Ovary (tissue), 3 donors: ENCODE data around the gene RBM41.
"Not testable (repeated sequence)": the region's sequence is repeated elsewhere in the genome, so short reads cannot be mapped to it uniquely, and the experiment has no call there.

Experiments used
- POLR2A ChIP-seq: fragments of 450-650 bp; IDR thresholded peaks from one replicate; pipeline ENCODE4 v1.6.1; 2017; ENCODE audit warnings: antibody characterized with exemption, mild to moderate bottlenecking, moderate library complexity
- TF ChIP-seq, protein P1 (sequence below), 3 donors: fragments of 450-650 bp in 2 of 3; fragments of 200-600 bp in 1 of 3; IDR thresholded peaks; one replicate each; pipeline versions ENCODE4 v1.5.1 to v1.8.0; 2016 to 2022; ENCODE audit warnings: antibody characterized with exemption in 3 of 3, mild to moderate bottlenecking in 1 of 3
- donor health status: DM: no; HTN: no; CAD: no.

DNA sequence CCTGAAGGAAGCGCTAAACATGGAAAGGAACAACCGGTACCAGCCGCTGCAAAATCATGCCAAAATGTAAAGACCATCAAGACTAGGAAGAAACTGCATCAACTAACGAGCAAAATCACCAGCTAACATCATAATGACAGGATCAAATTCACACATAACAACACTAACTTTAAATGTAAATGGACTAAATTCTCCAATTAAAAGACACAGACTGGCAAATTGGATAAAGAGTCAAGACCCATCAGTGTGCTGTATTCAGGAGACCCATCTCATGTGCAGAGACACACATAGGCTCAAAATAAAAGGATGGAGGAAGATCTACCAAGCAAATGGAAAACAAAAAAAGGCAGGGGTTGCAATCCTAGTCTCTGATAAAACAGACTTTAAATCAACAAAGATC, 39.0 kb upstream of the RBM41 start:
- TF ChIP-seq, protein P1, sequence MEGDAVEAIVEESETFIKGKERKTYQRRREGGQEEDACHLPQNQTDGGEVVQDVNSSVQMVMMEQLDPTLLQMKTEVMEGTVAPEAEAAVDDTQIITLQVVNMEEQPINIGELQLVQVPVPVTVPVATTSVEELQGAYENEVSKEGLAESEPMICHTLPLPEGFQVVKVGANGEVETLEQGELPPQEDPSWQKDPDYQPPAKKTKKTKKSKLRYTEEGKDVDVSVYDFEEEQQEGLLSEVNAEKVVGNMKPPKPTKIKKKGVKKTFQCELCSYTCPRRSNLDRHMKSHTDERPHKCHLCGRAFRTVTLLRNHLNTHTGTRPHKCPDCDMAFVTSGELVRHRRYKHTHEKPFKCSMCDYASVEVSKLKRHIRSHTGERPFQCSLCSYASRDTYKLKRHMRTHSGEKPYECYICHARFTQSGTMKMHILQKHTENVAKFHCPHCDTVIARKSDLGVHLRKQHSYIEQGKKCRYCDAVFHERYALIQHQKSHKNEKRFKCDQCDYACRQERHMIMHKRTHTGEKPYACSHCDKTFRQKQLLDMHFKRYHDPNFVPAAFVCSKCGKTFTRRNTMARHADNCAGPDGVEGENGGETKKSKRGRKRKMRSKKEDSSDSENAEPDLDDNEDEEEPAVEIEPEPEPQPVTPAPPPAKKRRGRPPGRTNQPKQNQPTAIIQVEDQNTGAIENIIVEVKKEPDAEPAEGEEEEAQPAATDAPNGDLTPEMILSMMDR (IDR thresholded peaks at IDR 0.05) = not testable (repeated sequence)
- not testable (repeated sequence) for TF ChIP-seq POLR2A
